Measurements from ENCODE around the gene OSCAR.
"Not testable (repeated sequence)": the region's sequence is repeated elsewhere in the genome, so short reads cannot be mapped to it uniquely, and the experiment has no call there.

OSCAR gene

GRCh38 chr19:54125713-54126112, 25.1 kb upstream of the OSCAR start:
- DNase-seq (ENCODE audit: low read depth) = no peak

GRCh38 chr19:54124393-54124792, 23.8 kb upstream of the OSCAR start:
- DNase-seq (ENCODE audit: low read depth) = no peak

- DNase-seq (ENCODE audit: low read depth) = no peak
Observed at GRCh38 chr19:54123682-54124081, 23.1 kb upstream of the OSCAR start.

DNA sequence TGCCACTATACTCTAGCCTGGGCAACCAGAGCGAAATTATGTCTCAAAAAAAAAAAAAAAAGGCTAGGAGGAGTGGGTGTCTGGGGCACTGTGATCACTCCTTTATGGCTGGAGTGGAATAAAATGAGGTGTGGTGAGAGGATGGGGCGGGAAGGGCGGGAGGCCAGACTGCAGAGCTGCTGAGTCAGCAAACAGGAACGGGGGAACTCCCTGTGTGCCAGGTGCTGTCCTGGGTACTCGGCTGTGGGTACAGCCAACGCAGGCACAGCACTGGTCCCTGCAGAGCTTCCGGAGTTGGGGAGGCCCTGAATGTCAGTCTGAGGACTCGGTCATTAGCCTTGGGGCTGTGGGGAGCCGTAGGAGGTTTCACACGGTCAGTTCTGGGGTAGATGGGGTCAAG, 20.7 kb upstream of the OSCAR start:
- DNase-seq (ENCODE audit: low read depth) = no peak

DNA sequence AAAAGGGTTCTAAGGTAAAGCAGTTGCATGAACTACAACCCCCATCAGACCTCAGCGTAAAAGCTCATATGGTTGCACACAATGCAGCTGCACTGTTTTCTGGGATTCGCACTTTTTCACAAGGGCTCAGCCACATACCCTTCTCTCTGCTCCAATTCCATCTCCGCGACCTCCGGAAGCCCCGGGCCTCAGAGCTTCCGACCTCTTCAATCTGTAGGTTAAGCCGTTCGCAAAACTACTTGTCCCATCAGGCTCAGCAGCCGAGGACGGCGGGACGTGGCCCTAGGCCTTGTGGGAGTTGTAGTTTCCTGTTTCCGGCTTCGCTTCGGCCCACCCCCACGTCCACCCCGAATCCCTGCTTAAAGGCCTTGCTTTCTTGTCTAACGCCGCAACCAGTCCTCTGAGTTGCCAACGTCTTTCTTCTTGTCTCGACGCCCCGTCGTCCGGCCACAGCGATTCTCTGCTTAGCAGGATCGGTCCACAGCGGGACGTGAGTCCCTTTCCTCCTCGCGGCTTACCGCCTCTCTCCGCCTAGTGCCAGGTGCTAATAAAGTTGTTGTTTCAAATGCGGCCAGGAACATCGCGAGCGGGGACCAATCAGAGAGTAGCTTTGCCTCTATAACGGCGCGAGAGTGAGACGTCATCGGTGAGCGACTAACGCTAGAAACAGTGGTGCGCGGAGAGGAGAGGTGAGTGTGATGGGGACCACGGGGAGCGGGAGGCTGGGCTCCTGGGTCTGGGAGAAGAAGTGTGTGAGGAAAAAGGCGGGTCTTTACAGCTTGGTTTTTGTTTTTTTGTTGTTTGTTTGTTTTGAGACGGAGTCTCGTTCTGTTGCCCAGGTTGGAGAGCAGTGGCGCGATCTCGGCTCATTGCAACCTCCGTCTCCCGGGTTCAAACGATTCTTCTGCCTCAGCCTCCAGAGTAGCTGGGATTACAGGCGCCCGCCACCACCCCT, 14.8 kb upstream of the OSCAR start, which contains the start of the genes PRPF31 and TFPT:
Gene PRPF31, plus strand, starts transcription at position 646 of the 955 bp plus-strand sequence. CDS start 2,525 bp downstream, outside the sequence.
Gene TFPT, minus strand, starts transcription at position 549 of the 955 bp plus-strand sequence. Its CDS starts 388 bp downstream, at position 161.
- DNase-seq (ENCODE audit: low read depth) = peak; percentile 95

GRCh38 chr19:54114340-54115108, 13.9 kb upstream of the OSCAR start:
- DNase-seq (ENCODE audit: low read depth) = no peak

DNA sequence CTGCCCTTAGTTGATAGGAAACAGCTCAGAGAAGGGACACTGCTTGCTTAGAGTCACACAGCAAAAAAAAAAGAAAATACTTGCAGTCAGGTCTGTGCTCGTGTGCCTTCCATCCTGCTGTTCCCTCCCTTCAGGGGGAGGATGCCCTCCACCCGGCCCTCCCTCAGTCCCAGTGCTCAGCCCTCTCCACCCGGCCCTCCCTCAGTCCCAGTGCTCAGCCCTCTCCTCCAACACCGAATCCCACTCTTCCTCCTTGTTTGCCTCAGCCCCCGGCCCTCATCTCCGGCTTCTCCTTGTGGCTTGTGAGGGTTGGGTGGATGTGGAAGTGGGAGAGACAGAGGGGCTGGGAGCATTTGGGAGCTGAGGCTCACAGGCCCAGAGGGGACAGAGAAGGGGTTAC, 9.0 kb upstream of the OSCAR start:
- no peak for DNase-seq (ENCODE audit: low read depth)

GRCh38 chr19:54108496-54108895, 7.9 kb upstream of the OSCAR start:
- DNase-seq (ENCODE audit: low read depth) = no peak

DNA sequence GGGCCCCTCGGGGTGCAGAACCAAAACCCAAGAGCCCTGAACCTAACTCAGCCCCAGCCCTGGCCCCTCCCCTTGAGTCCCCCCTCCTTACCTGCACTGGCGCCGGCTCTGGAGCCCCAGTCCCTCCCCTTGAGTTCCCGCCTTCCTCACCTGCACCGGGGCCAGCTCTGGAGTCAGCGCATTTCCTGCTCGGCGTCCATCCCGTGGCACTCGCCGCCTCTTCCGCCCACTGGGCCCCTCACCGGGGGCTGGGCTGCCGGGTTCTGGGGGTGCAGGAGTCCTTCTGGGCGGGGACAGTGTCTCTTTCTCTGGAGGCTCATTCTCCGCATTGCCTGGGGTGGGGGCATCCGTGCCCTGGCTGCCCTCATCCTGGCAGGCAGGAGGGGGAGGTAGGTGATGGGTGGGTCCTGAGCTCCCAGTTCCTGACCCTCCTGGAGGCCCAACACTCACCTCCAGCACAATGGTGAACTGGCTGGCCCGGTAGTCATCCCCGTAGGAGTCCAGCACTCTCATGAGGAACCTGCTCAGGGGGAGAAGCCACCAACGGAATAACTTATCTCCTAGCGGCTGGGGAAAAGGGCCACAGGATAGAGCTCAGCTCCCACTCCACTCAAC, 7.4 kb upstream of the OSCAR start:
- no peak for DNase-seq (ENCODE audit: low read depth)

DNA sequence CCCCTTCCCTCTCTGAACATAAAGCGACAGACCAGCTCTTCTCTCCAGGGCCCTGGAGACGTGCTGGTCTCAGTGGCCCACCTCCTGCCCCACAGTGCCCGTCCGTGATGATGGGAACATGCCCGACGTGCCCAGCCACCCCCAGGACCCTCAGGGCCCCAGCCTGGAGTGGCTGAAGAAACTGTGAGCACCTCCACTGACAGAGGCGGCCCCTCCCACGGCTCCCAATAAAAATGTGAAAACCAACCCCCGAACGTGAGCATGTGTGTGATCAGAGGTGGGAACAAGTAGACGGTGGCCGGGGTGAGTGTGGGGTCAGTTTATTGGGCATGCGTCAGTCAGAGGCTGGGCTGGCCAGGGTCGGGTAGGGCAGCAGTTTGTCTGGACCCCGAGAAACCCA, 6.1 kb upstream of the OSCAR start:
- no peak for DNase-seq (ENCODE audit: low read depth)

DNA sequence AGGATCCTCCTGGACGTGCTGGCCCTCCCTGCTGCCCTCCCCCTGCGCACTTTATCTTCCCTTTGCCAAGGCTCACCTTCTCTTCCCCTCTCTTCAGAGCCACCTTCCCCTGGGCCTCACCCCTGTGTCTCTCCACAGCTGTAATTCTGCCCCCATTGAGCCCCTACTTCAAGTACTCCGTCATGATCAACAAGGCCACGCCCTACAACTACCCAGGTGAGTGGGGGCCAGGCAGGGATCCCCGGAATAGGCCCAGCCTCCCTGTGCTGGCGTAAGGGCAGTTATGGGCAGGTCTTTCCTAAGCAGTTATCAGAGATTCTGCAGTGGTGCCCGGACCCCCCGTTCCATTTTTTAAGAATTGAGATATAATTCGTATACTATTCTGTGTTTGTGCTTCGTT, 5.2 kb upstream of the OSCAR start:
- no peak for DNase-seq (ENCODE audit: low read depth)

DNA sequence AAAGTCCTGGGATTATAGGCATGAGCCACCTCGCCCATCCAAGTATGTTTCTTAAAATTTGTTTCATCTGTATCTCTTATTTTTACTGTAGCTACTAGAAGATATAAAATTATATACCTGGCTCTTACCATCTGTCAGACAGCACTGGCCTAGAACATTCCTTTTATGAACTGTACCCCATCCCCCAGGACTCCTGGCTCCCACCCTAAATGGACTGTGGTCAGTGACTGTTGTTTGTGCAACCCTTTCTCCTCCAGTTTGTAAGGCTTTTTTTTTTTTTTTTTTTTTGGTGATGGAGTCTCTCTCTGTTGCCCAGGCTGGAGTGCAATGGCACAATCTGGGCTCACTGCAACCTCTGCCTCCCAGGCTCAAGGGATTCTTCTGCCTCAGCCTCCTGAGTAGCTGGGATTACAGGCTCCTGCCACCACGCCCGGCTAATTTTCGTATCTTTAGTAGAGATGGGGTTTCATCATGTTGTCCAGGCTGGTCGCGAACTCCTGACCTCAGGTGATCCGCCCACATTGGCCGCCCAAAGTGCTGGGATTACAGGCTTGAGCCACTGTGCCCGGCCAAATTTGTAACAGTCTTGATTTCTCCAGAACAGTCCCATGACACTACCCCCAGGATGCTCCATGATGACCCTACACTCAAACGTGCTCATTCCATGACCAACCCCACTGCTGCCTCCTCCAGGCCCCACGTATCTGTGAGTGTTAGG, 4.6 kb upstream of the OSCAR start:
- DNase-seq (ENCODE audit: low read depth) = no peak

DNA sequence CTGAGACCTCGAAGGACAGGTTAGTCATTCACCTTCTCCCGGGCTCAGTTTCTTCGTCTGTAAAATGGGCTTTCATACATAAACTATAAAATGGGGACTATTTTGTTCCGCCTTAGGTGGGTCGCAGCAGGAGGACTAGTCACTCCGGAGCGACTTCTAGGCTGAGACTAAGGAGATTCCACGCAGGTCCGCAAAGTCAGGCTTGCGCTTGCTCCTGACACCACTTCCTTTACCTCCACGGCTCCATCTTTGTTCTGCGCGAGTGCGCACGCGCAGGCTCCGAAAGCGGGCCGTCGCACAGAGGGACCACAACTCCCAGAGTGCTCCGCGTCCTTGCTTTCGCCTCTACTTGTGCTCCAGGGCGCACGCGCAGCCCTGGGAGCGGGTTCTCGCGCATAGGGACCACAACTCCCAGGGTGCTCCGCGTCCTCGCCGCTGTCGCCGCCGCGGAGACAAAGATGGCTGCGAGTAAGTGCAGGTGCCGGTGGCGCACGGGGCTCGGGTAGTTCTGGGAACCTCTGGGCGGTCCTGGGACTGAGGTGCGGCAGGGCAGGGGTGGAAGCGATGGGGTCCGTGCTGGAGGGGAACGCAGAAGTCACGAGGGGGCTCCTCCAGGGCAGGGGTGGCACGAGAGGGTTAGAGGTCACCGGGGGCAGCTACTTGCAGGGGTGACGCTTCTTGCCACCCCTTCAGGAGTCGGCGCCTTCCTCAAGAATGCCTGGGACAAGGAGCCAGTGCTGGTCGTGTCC, 2.0 kb upstream of the OSCAR start, which contains the start of gene NDUFA3:
Gene NDUFA3, plus strand, starts transcription at position 435 of the 749 bp plus-strand sequence. Its CDS starts 24 bp downstream, at position 459.
- DNase-seq (ENCODE audit: low read depth) = peak; percentile 93

DNA sequence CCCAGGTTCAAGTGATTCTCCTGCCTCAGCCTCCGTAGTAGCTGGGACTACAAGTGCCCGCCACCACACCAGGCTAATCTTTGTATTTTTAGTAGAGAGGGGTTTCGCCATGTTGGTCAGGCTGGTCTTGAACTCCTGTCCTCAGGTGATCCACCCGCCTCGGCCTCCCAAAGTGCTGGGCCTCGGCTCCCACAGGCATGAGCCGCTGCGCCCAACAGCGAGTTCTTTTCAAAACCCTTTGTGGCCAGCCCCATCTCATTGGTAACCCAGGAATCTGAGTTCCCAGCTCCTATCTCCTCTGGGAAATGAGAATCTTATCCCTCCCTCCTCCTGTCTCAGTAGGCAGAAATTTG, 724 bp downstream of the OSCAR start:
- DNase-seq (ENCODE audit: low read depth) = not testable (repeated sequence)

GRCh38 chr19:54099190-54099902, 1.3 kb downstream of the OSCAR start:
- no peak for DNase-seq (ENCODE audit: low read depth)

DNA sequence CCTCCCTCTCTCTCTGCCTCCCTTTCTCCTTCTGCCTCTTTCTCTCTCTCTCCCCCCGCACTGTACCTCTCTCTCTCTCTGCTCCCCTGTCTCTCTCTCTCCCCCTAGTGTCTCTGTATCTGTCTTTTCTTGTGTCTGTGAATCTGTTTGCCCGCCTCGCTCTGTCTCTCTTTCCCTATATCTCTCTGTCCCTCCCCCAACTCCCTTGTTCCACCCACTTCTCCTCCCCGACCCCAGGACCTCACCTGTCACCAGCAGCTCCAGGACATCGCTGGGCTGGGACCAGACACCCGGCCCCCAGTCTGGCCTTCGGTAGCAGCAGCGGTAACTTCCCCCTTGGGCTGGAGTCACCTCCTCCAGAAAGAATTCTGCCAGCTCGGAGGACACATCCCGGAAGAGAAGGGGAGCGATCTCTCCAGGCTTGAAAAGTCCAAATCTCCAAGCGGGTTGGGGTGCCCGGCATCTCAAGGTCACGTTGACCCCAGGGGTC, 3.9 kb downstream of the OSCAR start:
- no peak for DNase-seq (ENCODE audit: low read depth)

DNA sequence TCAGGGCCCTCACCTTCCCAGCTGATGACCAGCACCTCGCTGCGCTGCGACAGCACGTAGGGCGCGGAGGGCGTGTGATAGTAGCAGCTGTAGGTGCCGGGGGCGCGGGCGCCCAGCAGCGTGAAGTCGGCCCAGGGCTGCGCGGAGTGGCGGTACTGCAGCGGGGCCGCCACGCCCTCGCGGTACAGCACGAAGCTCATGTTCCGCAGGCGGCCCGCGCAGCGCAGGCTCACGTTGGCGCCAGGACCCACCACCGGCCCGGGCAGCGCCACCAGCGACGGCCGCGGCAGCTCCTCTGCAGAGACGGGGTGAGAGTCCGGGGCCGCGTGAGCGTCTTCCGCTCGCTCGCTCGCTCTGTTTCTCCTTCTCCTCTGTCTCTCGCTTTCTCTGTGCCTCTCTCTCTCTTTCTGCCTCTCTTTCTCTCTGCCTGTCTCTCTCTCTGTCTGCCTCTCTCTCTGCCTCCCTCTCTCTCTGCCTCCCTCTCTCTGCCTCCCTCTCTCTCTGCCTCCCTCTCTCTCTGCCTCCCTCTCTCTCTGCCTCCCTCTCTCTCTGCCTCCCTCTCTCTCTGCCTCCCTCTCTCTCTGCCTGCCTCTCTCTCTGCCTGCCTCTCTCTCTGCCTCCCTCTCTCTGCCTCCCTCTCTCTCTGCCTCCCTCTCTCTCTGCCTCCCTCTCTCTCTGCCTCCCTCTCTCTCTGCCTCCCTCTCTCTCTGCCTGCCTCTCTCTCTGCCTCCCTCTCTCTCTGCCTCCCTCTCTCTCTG, 4.6 kb downstream of the OSCAR start:
- DNase-seq (ENCODE audit: low read depth) = not testable (repeated sequence)

DNA sequence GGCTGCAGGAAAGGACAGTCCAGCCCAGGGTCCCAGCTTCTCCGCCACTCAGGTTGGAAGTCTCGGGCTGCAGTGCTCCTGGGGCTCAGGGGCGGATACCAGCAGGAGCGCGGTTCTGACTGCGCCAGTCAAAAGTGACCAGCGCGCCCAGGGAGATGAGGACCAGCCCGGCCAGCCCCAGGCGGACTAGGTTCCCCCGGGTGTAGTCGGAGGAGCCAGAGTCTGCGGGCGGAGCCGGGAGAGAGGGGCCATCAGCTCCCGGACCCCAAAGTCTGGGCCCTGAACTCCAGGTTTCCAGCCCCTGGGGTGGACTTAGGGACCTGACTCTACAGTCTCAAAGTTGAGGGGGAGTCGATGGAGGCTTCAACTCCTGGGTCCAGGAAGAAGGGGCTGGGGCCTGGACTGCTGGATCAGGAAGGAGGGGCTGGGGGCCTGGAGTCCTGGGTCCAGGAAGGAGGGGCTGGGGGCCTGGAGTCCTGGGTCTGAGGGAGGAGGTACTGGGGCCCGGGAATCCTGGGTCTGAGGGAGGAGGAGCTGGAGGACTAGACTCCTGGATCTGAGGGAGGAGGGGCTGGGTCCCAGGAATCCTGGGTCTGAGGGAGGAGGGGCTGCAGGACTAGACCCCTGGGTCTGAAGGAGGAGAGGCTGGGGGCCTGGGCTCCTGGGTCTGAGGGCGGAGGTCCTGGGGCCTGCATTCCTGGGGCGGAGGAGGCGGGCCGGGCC, 5.3 kb downstream of the OSCAR start:
- no peak for DNase-seq (ENCODE audit: low read depth)
